ENCODE results near the gene TMC1. TPM values are rescaled to one million over a fixed set of nuclear protein-coding genes. Genes with fewer than 3 reads are reported as not detected.

The TMC1 gene
- total RNA-seq, 2 donors from 2014 or later = 0.69 to 1.00 TPM

DNA sequence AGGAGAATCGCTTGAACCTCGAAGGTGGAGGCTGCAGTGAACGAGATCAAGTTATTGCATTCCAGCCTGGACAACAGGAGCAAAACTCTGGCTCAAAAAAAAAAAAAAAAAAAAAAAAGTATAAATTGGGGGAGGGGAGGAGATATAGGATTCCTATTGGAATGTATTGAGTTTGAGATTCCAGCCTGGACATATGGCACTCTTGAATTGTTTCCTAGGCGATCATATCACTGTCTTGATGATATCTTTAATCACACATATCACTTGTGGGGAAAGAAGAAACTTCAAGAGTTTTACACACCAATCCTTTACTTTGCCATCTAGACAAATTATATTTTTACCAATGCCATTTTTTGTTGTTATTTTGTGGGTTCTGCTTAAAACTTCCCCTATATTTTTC lies 42.4 kb downstream of the TMC1 start:
- intact Hi-C loops (cut with DNase I) = no loop called here
- no peak for DNase-seq (ENCODE audit: low spot score)

DNA sequence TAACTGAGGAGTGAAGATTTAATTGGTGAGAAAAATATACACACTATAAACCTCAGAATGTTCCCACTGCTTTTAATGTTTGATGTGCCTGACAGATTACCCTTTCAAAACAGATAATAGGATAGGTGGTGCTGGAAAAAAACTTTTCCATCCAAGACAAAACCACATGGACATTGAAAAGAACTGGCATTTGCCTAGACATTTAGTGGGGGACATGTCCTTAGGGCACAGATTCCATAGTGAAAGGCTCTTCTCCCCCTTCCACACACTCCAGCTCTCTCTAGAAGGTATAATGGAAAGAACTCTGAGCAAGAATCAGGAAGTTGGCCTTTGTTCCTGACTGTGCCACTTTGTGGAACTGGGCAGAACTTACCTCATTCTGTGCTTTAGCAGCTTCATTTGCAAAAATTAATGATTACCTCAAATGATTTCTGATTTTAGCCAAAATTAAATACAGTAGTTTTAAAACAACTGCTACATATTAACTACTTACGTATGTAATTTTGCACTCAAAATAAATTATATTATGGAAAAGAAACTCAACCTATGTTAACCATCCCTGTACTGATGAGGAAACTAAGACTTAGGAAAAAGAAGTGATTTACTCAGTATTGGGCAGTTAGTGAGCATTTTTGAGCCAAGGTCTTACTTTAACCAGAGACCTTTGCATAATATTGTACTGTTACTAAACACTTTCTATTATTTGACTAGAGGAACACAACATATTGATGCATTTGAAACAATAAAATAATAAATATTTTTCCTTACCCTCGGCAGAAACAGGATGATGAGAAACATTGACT lies 43.3 kb downstream of the TMC1 start:
- DNase-seq (ENCODE audit: low spot score) = no peak
- intact Hi-C loops (cut with DNase I) = no loop called here

- DNase-seq (ENCODE audit: low spot score) = no peak
- intact Hi-C loops (cut with DNase I) = no loop called here
Observed at GRCh38 chr9:72565535-72565934, 44.1 kb downstream of the TMC1 start.

- intact Hi-C loops (cut with DNase I) = no loop called here
- DNase-seq (ENCODE audit: low spot score) = no peak
Observed at GRCh38 chr9:72574156-72574810, 52.9 kb downstream of the TMC1 start.

DNA sequence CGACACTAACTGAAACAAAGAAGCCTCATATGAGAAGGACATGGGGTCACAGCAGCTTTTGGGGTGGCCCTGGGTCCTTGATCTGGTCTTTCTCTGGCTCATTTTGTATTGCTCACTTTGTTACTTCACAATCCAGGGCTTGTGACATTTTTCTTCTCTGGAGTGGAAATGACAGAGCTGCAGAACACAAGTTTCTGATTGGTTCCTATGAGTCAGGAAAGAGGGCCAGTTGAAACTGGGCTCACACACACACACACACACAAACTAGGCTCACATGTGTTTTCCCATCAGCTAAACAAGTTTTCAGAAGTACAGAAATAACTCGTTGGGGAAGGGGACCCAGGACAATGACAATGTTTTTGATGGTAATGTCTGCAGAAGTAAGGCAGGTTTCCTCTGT lies 54.3 kb downstream of the TMC1 start:
- DNase-seq (ENCODE audit: low spot score) = no peak
- intact Hi-C loops (cut with DNase I) = no loop called here

- intact Hi-C loops (cut with DNase I) = no loop called here
- DNase-seq (ENCODE audit: low spot score) = no peak
Observed at GRCh38 chr9:72576087-72576486, 54.7 kb downstream of the TMC1 start.

DNA sequence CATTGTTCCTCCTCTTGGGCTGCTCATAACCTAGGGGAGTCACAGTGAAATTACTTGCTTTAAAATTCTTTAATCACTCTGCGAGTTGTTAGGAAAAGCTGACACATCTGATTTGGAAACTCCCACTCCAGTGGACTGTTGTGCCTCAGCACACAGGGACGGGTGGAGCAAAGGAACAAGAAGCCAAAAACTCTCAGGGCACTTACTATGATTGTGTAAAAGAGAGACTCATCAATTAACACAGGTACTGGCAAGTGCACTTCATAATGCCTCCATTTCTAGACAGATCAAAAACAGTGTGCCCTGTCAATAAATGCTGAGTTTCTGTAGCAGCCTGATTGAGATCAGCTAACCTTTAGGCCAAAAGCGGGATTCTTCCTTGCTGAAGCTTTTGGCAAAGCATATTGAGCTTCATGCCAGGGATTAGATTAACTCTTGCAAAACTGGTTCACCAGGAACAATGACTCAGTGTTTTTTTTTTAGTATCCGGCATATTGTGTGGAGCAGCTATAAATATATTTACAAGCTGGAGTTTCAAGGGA lies 55.9 kb downstream of the TMC1 start:
- no peak for DNase-seq (ENCODE audit: low spot score)
- intact Hi-C loops (cut with DNase I) = no loop called here

DNA sequence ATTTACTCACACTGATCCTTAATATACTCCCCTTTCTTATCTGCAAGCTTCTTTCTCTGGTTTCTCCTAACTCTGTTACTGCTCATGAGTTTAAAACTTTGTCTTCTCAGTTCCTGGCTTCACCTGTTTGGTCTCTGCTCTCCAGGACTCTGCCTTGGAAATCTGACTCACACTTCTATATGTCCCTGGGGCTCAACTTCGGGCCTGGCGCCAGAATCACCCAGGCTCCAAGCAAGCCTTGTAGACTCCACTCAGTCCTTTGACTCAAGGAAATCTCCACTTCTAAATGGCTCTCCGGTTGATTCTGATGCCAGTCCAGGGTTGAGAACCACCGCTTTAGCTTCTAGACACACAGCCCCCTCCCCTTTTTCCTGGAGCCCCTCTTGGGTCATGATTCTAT lies 57.8 kb downstream of the TMC1 start:
- DNase-seq (ENCODE audit: low spot score) = no peak
- intact Hi-C loops (cut with DNase I) = no loop called here

DNA sequence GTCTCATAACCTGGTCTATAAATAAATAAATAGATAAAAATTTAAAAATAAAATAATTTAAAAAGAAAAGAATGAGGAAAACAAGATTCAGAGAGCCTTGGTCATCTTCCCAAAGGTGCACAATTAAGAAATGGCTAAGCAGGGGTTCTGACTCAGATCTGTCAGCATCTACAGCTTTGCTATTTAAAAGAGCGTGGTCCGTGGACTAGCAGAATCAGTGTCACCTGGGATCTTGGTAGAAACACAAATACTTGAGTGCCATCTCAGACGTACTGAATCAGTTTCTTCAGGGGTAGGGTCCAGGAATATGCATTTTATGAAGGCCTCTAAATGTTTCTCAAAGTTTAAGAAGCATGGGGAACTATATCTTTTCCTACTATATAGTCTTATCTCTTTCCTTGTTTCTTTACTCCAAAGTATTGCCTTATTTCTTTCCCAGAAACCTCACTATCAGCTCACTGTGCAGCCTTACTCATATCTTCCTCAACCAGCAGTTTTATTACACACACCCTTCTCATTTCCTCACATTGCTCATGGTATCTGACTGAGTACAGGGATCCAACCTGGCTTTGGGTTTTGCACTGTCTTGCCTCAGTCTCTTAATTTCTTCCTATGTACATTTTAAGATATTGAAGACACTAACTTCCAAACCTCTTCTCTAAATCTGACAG lies 58.6 kb downstream of the TMC1 start:
- intact Hi-C loops (cut with DNase I) = loop anchor here (5.0 to 10.0 kb wide), 2 partner anchors 213 to 275 kb away; partner anchors contain the start of gene ZFAND5 (in 1 of the 2)
- DNase-seq (ENCODE audit: low spot score) = no peak

GRCh38 chr9:72581694-72582093 lies 60.3 kb downstream of the TMC1 start:
- no peak for DNase-seq (ENCODE audit: low spot score)
- intact Hi-C loops (cut with DNase I) = loop anchor here (5.0 to 10.0 kb wide), 2 partner anchors 214 to 277 kb away; partner anchors contain the start of gene ZFAND5 (in 1 of the 2)

DNA sequence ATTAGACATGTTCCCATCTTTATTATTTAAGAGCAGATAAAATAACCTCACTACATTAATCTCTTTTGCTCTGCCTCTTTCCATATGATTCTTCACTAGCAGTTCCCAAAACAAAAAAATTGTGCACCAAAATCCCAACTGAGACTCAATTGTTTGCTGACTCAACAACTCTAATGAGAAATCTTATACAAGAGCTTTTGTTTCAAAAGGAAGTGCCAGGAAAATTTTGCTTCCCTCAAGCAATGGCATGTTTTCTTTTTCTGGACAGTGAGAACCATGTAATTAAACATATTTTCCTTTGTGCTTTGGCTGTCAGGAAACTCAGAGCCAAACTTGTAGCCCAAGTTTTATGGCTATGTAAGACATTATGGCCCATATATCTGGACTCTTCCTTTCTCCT lies 62.0 kb downstream of the TMC1 start:
- intact Hi-C loops (cut with DNase I) = loop anchor here (5.0 to 10.0 kb wide), 2 partner anchors 216 to 279 kb away; partner anchors contain the start of gene ZFAND5 (in 1 of the 2)
- DNase-seq (ENCODE audit: low spot score) = no peak

DNA sequence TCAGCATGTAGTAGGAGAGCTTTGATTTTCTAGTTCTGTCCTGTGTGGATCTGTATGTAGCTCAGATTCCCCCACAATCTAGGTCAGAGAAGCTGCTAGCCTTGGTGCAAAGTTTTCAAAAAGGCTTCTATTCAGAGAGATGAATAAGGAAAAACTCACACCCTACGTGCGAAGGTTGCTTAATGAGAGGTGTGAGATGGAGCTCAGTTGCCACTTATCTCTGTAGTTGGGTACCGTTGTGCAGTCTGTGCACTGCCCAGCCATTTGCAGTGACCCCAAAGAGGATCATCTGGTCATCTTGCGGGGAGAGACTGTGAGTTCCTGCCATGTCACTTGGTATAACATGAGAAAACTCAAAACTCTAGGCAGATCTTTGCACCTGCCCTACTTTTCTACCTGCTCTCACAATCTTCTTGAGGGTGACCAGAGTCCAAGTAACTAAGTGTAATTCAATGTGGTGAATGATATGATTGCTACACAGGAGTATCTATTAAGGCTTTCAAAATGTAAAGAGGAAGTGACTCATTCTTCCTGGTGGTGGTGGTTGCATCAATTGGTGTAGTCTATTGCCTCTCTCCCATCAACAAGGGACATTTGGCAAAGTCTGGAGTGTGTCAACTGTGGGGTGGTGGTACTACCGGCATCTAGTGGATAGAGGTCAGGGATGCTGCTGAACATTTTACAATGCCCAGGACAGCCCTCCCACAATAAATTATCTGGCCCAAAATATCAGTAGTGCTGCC lies 65.2 kb downstream of the TMC1 start:
- intact Hi-C loops (cut with DNase I) = loop anchor here in 1 of 2 donors (10.0 kb wide), 1 partner anchor 282 kb away; no protein-coding TSS in a partner anchor
- no peak for DNase-seq (ENCODE audit: low spot score)

DNA sequence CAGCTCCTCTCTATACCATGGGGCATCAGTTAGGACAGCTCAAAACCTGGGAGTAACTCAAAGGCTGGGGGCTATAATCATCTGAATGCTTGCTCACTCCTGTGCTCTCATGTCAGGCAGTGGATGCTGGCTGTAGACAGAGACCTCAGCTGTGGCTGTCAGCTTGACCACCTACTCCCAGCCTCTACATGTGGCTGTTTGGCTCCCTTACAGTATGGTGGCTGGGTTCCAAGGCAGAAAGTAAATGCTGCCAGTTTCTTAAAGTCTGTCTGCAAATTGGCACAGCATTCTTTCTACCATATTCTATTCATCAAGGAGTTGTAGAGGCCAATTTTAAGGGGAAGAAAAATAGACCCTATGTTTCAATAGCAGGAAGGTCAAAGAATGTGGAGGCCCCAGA lies 66.9 kb downstream of the TMC1 start:
- DNase-seq (ENCODE audit: low spot score) = no peak
- intact Hi-C loops (cut with DNase I) = loop anchor here in 1 of 2 donors (10.0 kb wide), 1 partner anchor 284 kb away; no protein-coding TSS in a partner anchor

GRCh38 chr9:72589667-72590521 lies 68.5 kb downstream of the TMC1 start:
- intact Hi-C loops (cut with DNase I) = loop anchor here (5.0 to 10.0 kb wide), 3 partner anchors 285 to 305 kb away; no protein-coding TSS in a partner anchor
- DNase-seq (ENCODE audit: low spot score) = no peak

DNA sequence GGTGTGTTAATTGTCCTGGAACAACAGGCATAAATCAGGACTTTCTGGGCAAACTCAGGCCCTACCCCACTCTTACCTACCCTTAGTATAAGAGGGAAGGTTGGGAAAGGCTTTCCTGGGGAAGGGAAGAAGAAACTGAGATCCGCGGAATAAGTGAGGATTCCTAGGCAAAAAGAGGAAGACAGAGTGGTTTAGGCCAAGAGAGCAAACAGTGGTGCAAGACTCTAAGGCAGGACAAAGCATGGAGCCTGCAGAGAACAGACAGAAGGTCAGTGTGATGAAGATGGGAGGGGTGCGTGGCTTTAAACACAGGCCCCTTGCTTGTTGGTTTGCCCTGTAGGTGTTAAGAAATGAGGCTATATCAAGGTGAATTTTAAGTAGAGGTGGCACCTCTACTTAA lies 69.4 kb downstream of the TMC1 start:
- DNase-seq (ENCODE audit: low spot score) = no peak
- intact Hi-C loops (cut with DNase I) = loop anchor here (5.0 to 10.0 kb wide), 2 partner anchors 299 to 306 kb away; no protein-coding TSS in a partner anchor

DNA sequence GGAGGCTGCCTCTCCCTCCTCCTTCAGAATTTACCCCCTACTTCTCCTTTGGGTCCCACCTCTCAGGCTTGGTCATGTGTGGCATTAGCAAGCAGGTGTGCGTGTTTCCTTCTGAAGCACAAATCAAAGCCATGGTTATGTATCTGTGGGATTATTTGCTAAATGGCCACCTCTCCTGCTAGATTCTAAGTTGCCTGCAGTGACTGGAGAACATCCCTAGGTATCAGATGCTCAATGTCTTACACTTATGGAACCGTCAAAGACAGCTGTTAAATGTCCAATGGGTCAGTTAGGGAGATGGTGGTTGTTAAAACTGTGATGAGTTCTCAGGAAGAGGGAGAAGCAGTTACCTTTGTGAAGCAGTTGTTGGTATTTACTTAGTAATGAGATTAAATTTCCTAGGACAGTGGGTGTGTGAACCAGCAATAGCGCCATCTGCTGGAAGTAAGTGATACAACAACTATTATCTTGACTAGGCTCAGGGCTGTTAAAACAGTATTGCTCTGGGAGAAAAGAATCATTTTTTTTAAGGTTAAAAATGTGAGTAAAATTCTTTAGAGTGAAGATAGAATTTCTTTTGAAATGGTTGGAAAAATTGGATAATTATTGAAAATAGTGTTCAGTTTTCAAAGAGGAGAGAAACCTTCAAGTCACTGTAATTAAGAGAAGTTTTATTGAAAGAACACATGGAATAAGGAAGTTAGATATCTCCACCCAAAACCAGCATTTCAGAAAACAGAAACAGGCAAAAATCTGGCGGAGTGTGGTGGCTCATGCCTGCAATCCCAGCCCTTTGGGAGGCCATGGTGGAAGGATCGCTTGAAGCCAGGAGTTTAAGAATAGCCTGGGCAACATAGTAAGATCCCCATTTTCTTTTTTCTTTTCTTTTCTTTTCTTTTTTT lies 71.3 kb downstream of the TMC1 start:
- no peak for DNase-seq (ENCODE audit: low spot score)
- intact Hi-C loops (cut with DNase I) = loop anchor here (5.0 to 10.0 kb wide), 2 partner anchors 300 to 308 kb away; no protein-coding TSS in a partner anchor
